Jurkat, Clone E6-1 (cell line): Measurements from ENCODE around the gene CTXND1.
"Not testable (repeated sequence)": the region's sequence is repeated elsewhere in the genome, so short reads cannot be mapped to it uniquely, and the experiment has no call there.

Experiments used
- DNase-seq: peaks from one replicate; pipeline ENCODE4 v3.0.0-alpha.2; 2011; ENCODE audit warnings: low read depth, low spot score
- H3K4me3 ChIP-seq: 2 replicates; pipeline ENCODE4 v1.5.1; 2011; ENCODE audit warnings: mild to moderate bottlenecking, low read length, control low read depth, moderate library complexity

The CTXND1 gene

DNA sequence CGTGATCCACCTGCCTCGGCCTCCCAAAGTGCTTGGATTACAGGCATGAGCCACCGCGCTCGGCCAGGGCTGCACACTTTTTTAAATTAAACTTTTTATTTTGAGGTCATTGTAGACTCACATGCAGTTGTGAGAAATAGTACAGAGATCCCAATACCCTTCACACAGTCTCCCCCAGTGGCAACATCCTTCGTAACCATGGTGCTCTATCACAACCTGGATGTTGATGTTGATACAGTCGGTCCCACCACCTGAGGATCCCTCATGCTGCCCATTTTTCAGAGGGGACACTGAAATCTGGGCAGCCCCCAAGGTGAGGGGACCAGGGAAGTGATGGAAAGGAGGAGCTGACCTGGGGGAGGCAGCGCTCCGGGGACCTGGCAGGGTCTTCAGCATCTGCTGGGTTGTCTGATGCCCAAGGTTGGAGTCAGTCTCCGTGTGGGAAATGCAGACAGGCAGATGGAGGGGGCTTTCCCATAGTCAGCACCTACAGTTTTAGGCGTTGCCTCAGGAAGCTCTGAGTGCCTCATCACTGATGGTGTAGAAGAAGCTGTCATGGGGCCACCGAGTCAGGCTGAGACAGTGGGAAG, 82.2 kb downstream of the CTXND1 start:
- no peak for DNase-seq
- no peak overlapping the region for H3K4me3 ChIP-seq

DNA sequence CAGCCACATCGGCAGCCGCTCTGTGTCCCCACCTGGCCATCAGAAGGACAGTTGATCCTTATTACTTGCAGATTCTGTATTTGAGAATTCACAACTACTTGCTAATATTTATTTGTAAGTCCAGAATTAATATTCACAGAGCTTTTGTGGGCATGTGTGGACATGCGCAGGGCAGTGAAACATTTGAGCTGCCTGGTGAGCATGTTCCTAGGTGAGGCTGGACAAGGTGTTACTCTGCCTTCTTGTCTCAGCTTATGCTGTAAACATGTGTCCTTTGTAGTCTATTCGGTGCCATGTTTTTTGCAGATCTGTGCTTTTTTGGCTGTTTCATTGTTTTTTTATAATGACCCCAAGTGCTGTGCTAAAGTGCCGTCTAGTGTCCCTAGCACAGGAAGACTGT, 83.6 kb downstream of the CTXND1 start:
- DNase-seq, result no peak
- H3K4me3 ChIP-seq, result no peak overlapping the region

DNA sequence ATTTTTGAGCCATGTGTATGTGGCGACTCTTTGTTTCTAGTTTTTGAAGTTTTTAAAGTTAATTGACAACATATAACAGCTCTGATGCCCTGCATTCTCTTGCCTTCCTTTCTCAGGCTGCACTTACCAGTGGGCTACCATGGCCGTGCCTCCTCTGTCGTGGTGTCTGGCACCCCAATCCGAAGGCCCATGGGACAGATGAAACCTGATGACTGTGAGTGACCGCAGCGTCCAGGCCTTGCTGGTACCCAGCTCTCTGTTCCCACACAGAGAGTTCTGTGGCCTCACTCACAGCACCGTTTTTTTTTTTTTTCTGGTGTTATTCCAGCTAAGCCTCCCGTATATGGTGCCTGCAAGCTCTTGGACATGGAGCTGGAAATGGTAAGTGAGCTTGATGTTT, 84.1 kb downstream of the CTXND1 start:
- H3K4me3 ChIP-seq, result no peak overlapping the region
- DNase-seq, result no peak

DNA sequence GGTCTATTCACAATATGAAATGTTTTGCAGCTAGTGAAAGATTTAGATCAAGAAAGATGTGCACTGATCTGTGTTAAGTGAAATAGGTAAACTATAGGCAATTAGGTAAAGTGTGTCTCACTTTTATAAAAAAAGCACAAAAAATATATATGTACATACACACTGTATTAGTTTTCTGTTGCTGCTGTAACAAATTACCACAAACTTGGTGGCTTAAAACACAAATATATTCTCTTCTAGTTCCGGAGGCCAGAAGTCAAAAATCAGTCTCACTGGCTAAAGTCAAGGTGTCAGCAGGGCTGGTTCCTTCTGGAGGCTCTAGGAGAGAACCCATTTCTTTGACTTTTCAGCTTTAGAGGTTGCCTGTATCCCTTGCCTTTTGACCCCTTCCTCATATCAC, 88.1 kb downstream of the CTXND1 start:
- DNase-seq, result no peak
- H3K4me3 ChIP-seq, result no peak overlapping the region

DNA sequence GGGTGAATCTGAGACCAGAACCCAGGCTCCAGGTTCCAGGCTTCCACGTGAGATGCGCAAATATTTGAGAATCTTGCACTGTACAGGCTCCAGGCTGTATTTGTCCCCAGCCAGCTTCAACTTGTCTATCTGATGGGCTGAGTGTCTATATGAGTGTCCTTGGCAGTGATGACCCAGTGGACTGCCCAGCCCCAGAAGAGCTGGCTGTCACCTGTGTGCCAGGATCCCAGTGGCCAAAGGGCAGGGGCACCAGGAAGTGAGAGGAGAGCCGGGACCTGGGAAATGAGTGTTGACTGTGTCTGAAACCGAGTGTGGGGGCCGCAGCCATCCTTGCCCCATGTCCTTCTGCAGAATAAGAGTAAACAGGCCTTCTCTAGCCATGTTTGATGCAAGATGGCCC, 88.8 kb downstream of the CTXND1 start:
- no peak overlapping the region for H3K4me3 ChIP-seq
- DNase-seq, result no peak

DNA sequence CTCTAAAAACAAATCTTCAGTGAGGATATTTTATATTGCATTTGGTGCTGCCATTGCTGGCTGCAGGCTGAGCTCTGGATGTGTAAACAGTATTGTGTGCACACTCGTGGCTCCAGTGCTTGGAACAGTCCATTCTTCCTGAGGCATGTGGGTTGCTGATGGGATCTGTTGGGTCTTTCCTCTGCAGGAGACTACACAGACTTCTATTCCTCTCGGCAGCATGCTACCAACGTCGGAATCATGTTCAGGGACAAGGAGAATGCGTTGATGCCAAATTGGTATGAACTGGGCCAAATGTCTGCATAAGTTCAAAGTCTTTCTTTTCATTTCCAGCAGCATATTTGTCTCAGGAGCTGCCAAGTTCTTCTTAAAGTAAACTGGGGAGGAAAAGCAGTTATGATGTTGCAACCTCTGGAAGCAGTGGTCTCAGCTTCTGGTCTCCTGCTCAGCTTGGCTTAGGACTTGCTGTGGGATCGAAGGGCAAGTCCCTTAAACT, 89.9 kb downstream of the CTXND1 start:
- no peak overlapping the region for H3K4me3 ChIP-seq
- DNase-seq, result no peak

DNA sequence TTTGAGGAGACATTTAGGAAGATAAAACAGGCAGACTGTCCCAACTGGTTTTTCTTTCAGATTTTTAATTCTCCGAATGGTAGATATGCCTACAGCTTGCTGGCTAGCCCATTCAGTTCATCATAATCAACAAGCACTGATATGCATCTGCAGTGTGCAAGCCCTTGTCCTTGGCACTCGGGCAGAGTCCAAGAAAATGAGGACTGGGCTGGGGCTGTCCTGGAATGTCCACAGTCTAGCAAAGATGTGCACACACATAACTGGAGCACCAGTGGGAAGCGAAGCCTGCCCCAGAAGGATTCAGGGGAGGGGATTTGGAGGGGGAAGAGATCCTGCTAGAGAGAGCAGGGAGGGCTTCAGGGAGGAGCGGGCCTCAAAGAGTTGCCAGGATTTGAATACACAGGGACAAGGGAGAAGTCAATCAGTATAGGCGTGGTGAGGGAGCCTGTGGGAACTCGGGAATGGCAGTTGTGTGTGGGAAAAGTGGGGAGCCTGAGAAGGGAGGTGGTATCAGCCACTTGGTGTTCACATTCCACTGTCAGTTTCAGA, 90.5 kb downstream of the CTXND1 start:
- no peak for DNase-seq

DNA sequence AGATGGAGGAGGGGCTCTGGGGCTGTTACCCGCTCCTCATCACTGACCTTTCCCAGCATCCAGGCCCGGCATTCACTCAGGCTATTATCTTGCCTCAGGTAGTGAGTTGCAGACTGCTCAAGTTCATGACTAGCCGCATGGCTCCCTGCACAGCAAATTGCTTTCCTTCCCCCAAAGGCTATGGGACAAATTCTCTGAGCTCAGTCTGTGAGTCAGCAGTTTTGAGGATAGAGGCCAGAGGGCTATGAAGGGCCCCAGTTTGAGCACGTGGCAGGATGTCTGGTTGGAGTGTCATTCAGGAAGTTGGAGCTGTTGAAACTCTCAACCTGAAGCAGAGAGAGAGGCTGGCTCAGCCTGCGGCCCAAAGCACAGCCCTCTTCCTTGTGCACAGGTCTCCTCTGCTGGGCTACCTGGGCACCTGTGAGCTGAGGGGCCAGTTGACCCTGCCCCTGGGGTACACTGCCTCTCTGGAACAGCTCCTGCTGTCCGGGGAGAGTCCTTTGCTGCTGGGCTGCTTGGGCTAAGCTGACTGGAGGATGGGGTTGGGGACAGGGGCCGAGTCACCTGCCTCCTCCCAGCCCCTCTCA, 91.3 kb downstream of the CTXND1 start:
- DNase-seq, result peak; percentile 76
- no peak overlapping the region for H3K4me3 ChIP-seq

More for the DNA sequence above, 90.5 kb downstream of the CTXND1 start:
- H3K4me3 ChIP-seq, result no peak overlapping the region

DNA sequence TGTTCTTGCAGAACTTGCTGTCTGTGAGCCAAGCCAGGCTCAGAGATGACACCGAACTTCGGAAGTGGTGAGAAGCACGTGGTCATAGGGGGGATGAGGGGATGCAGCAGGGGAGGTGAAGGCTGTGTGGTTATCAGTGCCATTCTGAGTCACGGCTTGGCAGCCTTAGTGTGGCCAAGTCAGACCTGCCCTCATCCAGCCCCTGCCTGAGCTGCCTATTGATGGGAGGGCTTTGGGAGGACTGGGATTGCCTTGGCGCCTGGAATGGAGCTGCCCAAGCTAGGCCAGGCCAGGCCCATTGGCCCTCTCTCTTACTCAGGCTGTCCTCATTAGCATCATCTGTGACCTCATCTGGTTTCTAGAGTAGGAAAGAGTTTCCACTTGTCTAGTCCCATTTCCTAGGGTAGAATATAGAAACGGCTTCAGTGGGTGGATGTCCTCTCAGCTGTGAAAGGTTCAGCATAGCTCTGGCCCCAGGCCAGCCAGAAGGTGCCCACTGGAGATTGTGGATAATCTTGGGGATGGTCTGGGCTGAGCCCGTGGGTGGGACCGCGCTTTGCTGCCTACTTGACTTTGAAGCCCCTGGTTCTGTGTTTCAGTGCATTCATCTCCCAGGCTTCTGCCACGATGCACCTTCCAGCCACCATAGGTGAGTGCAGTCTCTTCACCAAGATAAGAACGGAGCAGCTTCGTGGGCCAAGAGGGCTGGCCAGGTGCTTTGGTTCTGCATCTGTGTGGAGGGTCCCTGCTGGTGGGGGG, 92.0 kb downstream of the CTXND1 start:
- DNase-seq, result no peak

DNA sequence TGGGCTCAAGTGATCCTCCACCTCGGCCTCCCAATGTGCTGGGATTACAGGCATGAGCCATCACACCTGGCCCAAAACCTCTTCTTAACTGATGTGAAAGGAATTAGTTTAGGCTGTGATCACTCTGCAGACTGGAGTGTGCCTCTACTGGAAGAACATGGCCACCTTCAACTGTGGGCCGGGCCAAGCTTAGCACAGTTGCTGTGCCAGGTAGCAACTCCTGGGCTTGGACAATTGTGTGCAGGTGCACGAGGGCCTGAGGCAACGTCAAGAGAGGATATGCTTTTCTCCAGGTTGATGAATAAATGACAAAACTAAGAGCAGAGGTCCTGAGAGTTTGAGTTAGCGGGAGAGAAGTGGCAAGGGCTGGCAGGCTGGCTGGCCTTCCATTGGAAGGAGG, 92.7 kb downstream of the CTXND1 start:
- no peak overlapping the region for H3K4me3 ChIP-seq
- no peak for DNase-seq

More for the DNA sequence above, 92.0 kb downstream of the CTXND1 start:
- no peak overlapping the region for H3K4me3 ChIP-seq

DNA sequence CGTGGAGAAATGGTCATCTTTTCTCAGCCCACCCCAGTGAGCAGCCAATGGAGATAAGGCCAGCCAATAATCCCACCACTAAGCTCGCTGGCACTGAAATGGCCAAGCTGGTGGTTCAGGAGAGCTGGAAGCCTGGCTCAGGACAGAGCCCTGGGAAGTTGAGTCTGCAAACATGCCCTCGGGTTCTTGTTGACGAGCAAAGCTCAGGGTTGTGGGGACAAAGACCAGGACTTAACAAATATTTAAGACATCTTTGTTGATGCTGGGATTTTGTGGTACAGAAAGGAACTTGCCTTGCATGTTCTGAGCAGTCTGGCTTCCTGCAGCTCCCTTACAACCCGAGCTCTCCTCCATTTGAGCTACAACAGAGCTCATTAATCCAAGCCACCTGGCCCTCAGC, 94.8 kb downstream of the CTXND1 start:
- no peak overlapping the region for H3K4me3 ChIP-seq
- no peak for DNase-seq

DNA sequence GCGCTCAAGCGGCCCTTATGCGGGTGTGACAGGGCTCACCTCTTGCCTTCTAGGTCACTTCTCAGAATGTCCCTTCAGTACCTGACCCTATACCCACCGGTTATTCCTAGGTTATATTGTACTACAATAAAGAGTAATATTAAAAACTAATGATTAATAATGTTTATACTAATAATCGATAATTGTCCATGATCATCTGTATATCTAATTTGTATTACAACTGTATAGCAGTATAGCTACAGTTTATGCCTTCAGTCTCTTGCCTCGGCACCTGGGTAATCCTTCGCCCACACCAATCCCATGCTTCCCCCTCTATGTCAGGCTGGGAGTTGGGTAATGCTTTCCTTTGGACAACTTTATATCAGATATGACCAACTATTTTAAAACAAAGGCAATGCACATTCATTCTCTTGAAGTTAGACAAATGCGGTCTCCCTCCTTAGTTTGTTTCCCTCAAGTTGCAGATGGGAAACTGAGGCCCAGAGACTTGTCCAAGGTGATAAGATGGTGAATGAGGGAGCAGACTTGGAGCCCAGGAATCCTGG, 95.8 kb downstream of the CTXND1 start:
- DNase-seq, result no peak

DNA sequence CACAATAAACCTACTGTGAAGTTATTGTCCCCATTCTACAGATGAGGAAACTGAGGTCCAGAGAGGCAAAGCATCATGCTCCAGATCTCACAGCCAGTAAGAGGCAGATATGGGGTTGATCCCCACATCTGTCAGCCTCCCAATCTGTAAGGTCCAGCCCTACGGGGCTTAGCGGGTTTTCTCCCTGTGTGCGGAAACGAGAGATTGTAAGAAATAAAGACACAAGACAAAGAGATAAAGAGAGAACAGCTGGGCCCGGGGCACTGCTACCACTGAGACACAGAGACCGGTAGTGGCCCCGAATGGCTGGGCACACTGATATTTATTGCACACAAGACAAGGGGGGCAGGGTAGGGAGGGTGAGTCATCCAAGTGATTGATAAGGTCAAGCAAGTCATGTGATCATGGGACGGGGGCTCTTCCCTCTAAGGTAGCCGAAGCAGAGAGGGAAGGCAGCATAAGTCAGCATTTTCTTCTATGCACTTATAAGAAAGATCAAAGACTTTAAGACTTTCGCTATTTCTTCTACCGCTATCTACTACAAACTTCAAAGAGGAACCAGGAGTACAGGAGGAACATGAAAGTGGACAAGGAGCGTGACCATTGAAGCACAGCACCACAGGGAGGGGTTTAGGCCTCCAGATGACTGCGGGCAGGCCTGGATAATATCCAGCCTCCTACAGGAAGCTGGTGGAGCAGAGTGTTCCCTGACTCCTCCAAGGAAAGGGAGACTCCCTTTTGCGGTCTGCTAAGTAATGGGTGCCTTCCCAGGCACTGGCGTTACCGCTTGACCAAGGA, 96.4 kb downstream of the CTXND1 start:
- DNase-seq, H3K4me3 ChIP-seq: not testable (repeated sequence)

More for the DNA sequence above, 95.8 kb downstream of the CTXND1 start:
- H3K4me3 ChIP-seq, result no peak overlapping the region

DNA sequence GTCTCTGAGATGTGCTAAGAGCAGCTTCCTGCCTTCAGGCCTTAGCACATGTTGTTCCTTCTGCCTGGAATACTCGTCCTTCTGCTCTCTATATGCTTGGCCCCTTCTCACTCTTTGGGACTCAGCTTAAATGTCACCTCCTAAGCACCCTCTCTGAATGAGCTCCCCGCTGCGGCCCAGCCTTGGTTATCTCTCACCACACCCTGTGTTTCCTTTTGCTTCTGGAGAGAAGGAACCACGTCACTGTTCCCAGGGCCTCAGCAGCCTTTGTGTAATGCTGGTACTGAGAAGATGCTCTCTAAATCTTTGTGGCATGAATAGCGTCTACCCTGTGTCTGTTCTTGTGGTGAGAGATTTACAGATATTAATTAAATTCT, 97.0 kb downstream of the CTXND1 start:
- DNase-seq, result no peak
- no peak overlapping the region for H3K4me3 ChIP-seq

DNA sequence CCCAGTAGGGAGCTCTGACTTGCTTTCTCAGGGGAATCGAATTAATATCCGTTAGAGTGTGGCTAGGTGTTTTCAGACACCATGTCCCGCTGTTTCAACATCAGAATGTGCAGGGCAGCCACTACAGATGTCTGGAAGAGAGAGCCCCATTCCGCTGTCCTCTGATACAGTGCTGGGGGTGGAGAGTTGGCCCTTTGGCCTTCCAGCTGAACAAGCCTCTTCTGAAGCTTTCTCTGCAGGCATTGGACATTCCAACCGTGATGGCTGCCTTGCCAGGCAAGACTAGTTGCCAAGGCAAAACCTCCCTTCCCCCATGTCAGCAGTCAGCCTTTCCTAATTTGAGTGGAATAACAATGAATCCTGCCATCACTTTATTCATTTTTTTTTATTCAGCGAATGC, 97.7 kb downstream of the CTXND1 start:
- no peak overlapping the region for H3K4me3 ChIP-seq
- no peak for DNase-seq

DNA sequence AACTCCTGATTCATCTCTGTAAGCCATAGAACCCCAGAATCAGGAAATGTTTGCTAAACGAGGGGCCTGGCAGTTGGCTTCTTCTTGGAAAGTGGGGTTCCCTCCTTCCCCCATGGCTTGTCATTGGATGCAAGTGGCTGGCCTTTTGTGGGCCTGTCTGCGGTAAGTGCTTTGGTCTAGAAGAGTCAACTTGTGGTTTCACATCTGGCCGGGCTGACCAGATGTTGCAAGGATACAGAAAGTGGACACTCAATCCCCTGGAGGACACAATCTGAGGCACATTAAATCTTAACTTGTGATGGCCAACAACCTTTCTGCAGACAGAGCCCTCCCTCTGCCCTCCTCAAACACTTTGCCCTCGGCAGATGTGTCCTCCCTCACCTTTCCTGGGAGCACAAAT, 98.1 kb downstream of the CTXND1 start:
- peak overlapping the region; percentile 87 for H3K4me3 ChIP-seq
- no peak for DNase-seq

DNA sequence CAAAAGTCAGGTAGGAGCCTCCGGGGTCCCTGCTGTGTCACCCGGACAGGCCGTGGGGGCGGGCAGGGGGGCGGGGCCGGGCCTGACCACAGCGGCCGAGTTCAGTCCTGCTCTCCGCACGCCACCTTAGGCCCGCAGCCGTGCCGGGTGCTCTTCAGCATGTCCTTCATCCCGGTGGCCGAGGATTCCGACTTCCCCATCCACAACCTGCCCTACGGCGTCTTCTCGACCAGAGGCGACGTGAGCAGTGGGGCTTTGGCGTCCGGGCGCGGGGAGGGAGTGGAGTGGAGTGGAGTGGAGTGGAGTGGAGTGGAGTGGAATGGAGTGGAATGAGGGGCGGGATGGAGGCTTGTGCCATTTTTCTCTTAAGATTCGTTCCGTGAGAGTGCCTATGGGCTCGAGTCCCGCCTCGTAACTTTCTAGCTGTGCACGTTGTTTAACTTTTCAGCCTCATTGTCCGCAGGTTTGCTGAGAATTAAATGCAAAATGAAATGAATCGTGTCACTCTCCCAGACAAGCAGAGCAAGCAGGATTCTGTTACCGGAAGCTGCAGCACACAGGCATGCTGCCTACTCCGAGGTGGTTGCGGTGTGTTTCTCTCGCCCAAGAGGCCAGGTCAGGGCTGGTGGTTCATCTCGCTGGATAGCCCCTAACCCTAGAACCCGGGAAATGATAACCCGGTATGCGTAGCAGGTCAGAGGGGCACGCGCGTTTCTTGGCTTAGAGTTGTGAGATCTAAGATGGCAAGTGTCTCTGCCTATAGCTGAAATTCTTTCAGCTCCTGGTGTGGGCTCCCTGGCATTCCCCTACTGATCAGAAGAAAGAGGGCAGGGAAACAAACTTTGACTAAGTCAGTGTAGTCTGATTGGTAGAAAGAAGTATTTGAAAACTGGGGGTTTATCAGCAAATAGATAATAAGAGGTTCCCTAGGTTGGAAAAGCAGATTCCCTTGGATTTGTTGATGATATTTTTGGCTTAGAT, 98.8 kb downstream of the CTXND1 start, which contains the start of gene FAH:
FAH (plus strand) TSS at position 104 of the 981 bp plus-strand sequence; CDS start at position 160, 56 bp downstream.
- peak within 1 kb of the TSS; percentile 87 for H3K4me3 ChIP-seq

More for the DNA sequence above, 98.8 kb downstream of the CTXND1 start, which contains the start of gene FAH:
- no peak for DNase-seq
